Prostate gland (tissue), 2 donors: ENCODE results near the gene HYLS1. TPM values are rescaled to one million over a fixed set of nuclear protein-coding genes. Genes with fewer than 3 reads are reported as not detected.

Experiments used
- DNase-seq: peaks from one replicate; pipeline ENCODE4 v3.0.0-alpha.2; 2019; ENCODE audit warnings: low spot score
- H3K27ac ChIP-seq, 2 donors: fragments of 200-600 bp; sonication (generic); 2 replicates each; pipeline ENCODE4 v1.5.1; 2017 to 2019
- H3K27me3 ChIP-seq: fragments of 200-600 bp; sonication (generic); replicated peaks from 2 replicates; pipeline ENCODE4 v1.5.1; 2019; ENCODE audit not compliant: insufficient read depth
- H3K36me3 ChIP-seq, 2 donors: fragments of 200-600 bp; sonication (generic); 1 replicate in 1 of 2; 2 replicates in 1 of 2; pipeline versions ENCODE4 v1.5.1 to v1.8.1; 2017 to 2019
- H3K4me1 ChIP-seq: fragments of 200-600 bp; sonication (generic); replicated peaks from 2 replicates; pipeline ENCODE4 v1.5.1; 2019
- H3K4me3 ChIP-seq, 2 donors: fragments of 200-600 bp; sonication (generic); 2 replicates each; pipeline ENCODE4 v1.5.1; 2017 to 2019
- H3K9me3 ChIP-seq: fragments of 200-600 bp; sonication (generic); 2 replicates; pipeline ENCODE4 v1.5.1; 2017
- POLR2A ChIP-seq: fragments of 450-650 bp; IDR thresholded peaks from one replicate; pipeline ENCODE4 v1.6.1; 2016; ENCODE audit warnings: antibody characterized with exemption, mild to moderate bottlenecking
- POLR2AphosphoS5 ChIP-seq: sonication (generic); formaldehyde crosslinking; IDR thresholded peaks from one replicate; pipeline ENCODE4 v1.6.1; 2017; ENCODE audit warnings: antibody characterized with exemption
- WGBS: methylation state at CpG from one replicate; pipeline ENCODE4 v1.1.5; 2018; 5-methylcytosine and 5-hydroxymethylcytosine counted together
- intact Hi-C: fragments of 100-400 bp; cut with DNase I; formaldehyde crosslinking; loops from one replicate; pipeline ENCODE4 v1.14.2; 2022
- total RNA-seq, 2 donors: library from RNA; depleted of rRNA; stranded (reverse); fragments of >200 nt; gene quantifications; one replicate each; pipeline ENCODE4 v1.1.0, GENCODE V29; 2016
- TF ChIP-seq, protein P1 (sequence below), 4 experiments: fragments of 200-600 bp in 2 of 4; fragments of 450-650 bp in 2 of 4; sonication (generic) in 2 of 4; IDR thresholded peaks; 1 replicate in 3 of 4; 2 replicates in 1 of 4; pipeline ENCODE4 v1.5.1; 2016 to 2019; ENCODE audit warnings: antibody characterized with exemption in 4 of 4, mild to moderate bottlenecking in 2 of 4, moderate library complexity in 2 of 4

HYLS1 gene
- total RNA-seq, 2 donors from 2014 or later, result 4.4 to 6.5 TPM

DNA sequence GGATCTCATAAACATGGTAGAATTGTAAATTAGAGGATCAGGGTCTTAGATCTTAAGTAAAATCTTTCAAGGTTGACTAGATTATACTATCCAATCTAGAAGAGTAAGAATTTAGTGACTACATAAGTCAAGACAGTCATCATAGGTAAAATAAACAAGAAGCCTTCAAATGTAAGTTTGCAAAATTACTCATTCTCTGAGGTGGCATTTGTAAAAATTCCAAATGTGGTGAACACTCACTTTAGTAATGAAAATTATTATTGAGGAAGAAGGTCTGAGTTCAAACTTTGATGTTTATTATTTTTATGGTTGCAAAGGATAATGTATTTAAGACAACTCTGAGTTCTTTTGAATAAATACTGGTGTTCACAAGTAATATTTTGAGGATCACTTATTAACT, 4.6 kb downstream of the HYLS1 start:
- H3K9me3 ChIP-seq, result no peaks in the 10 kb centered on the region
- no peaks in the 10 kb centered on the region for H3K27me3 ChIP-seq
- H3K4me1 ChIP-seq, result peaks cover 9% of the 10 kb centered on the region
- intact Hi-C loops, result no loop called here
- no peak for DNase-seq
- no peak overlapping the region for H3K4me3 ChIP-seq
- no peak overlapping the region for H3K27ac ChIP-seq
- H3K36me3 ChIP-seq, result no peaks in the 10 kb centered on the region
- TF ChIP-seq POLR2AphosphoS5, result no peak
- TF ChIP-seq, protein P1, sequence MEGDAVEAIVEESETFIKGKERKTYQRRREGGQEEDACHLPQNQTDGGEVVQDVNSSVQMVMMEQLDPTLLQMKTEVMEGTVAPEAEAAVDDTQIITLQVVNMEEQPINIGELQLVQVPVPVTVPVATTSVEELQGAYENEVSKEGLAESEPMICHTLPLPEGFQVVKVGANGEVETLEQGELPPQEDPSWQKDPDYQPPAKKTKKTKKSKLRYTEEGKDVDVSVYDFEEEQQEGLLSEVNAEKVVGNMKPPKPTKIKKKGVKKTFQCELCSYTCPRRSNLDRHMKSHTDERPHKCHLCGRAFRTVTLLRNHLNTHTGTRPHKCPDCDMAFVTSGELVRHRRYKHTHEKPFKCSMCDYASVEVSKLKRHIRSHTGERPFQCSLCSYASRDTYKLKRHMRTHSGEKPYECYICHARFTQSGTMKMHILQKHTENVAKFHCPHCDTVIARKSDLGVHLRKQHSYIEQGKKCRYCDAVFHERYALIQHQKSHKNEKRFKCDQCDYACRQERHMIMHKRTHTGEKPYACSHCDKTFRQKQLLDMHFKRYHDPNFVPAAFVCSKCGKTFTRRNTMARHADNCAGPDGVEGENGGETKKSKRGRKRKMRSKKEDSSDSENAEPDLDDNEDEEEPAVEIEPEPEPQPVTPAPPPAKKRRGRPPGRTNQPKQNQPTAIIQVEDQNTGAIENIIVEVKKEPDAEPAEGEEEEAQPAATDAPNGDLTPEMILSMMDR (IDR thresholded peaks at IDR 0.05), result no peak
- no peak for TF ChIP-seq POLR2A

DNA sequence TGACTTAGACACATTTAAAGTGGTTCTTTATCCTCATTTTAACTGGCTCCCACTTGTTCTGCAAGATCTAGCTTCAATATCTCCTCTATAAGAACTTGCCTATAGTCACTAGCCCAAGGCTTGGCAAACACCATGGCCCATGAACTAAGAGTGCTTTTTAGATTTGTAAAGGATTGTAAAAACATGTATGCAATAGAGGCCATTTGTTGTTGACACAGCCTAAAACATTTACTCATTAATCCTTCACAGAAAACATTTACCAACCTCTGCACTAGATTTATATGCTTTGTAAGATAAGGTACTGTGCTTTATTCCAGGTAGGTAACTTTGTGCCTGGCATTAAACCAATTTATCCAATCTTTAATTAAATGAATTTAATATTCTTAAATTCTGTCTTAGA, 5.5 kb downstream of the HYLS1 start:
- no peaks in the 10 kb centered on the region for H3K27me3 ChIP-seq
- TF ChIP-seq, protein P1 (IDR thresholded peaks at IDR 0.05), result no peak
- TF ChIP-seq POLR2AphosphoS5, result peak; percentile 89
- H3K36me3 ChIP-seq, result no peaks in the 10 kb centered on the region
- H3K9me3 ChIP-seq, result no peaks in the 10 kb centered on the region
- H3K4me3 ChIP-seq, result no peak overlapping the region
- peak; percentile 60 for DNase-seq
- H3K27ac ChIP-seq, result no peak overlapping the region
- peaks cover 9% of the 10 kb centered on the region for H3K4me1 ChIP-seq
- intact Hi-C loops, result no loop called here

DNA sequence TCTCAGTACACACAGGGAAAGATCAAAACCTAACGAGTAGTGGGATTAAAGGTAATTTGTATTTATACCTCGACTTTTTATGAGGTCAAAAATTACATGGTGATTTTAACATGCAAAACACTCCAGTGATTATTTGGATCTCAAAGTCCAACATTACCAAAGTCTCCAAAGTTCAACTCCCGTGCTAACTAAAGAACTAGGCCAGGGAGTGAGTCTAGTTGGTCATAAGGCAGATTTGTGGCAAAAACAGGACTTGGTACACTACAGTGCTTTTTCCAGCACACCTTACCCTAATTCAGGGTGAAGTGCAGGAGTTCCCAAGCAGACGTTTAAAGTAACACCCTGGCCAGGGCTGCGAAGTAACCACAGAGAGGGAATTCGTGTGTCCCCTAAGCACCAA, 14.4 kb downstream of the HYLS1 start:
- H3K27me3 ChIP-seq, result no peaks in the 10 kb centered on the region
- H3K9me3 ChIP-seq, result no peaks in the 10 kb centered on the region
- DNase-seq, result no peak
- H3K4me3 ChIP-seq, result no peak overlapping the region
- 83% methylated on average over 6 of the region's 6 CpGs for WGBS
- intact Hi-C loops, result no loop called here
- no peak overlapping the region for H3K27ac ChIP-seq
- H3K36me3 ChIP-seq, result no peaks in the 10 kb centered on the region
- H3K4me1 ChIP-seq, result peaks cover 6% of the 10 kb centered on the region
- TF ChIP-seq, protein P1 (IDR thresholded peaks at IDR 0.05), result no peak
- TF ChIP-seq POLR2AphosphoS5 (no peak), POLR2A (no peak)

DNA sequence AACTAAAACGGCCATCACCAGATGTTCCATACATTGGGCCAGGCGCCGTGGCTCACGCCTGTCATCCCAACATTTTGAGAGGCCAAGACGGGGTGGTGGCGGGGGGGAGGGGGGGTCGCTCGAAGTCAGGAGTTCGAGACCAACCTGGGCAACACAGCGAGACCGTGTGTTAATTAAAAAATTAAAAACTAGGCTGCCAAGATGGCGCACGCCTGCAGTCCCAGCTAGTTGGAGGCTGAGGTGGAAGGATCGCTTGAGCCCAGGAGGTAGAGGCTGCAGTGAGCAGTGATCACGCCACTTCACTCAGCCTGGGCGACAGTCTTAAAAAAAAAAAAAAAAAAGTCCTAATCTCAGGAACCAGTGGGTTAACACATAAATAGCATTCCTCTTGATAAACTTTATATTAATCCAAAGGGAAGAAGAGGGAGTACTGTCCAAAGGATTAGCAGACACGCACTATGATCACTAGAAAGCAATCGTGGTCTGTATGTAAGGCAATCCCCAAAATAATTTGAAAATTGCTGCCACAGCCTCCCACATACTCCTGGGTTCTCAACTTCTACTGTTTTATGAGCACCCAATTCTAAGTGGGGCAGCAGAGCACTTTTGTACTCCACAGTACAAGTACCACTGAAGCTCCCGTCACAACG, 14.9 kb downstream of the HYLS1 start:
- Histone ChIP-seq H3K4me3 (peak overlapping the region; percentile 51), H3K9me3 (no peaks in the 10 kb centered on the region), H3K27me3 (no peaks in the 10 kb centered on the region), H3K36me3 (no peaks in the 10 kb centered on the region), H3K4me1 (peaks cover 6% of the 10 kb centered on the region), H3K27ac (peak overlapping the region; percentile 69 to 73)
- 43% methylated on average over 20 of the region's 20 CpGs for WGBS
- intact Hi-C loops, result no loop called here
- TF ChIP-seq POLR2AphosphoS5 (no peak), POLR2A (no peak)
- TF ChIP-seq, protein P1 (IDR thresholded peaks at IDR 0.05), result no peak
- DNase-seq, result no peak

DNA sequence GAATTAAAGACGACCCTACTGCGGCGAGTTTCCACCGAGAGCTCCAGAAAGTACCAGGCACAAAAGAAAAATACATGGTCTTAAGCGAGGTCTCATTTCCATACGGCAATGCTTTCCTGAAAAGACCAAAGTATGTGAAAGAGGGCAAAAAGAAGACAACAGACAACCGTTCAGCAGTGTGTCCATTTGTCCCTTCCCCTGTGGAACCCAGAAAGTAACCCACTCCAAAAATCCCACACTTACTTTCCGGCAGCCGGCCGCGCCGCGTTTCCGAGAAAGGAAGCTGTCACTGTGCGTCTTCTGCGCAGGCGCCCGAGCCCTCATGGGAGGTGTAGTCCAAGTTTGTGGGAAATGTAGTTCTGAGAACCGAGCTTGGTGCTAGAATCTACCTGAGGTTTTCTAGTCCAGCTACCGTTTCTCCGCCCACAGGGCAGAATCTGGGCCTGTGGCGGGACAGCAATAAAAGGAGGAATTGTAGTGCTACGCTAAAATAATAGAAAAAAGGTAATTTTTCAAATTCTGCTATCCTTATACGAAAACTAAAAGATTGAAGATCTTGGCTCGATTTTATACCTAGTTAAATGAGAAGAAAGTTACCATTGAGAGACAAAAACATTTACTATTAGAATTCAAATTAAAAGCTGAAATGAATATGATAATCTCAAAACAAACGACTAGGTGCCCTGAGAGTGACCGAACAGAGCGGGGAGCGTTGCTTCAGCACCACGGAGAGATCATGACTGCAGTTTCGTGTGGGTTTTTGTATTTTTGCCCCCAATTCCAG, 15.7 kb downstream of the HYLS1 start, which contains the start of gene PUS3:
PUS3 (minus strand) TSS at position 280 of the 784 bp plus-strand sequence. CDS start 6,922 bp downstream, outside the sequence.
- peak; percentile 84 for DNase-seq
- Histone ChIP-seq H3K27me3 (no peaks in the 10 kb centered on the region), H3K4me1 (peaks cover 6% of the 10 kb centered on the region), H3K27ac (peak within 1 kb of the TSS; percentile 69 to 73), H3K4me3 (peak within 1 kb of the TSS; percentile 51), H3K9me3 (no peaks in the 10 kb centered on the region), H3K36me3 (no peaks in the 10 kb centered on the region)
- 3% methylated on average over 31 of the region's 31 CpGs for WGBS
- TF ChIP-seq, protein P1 (IDR thresholded peaks at IDR 0.05), result no peak
- TF ChIP-seq POLR2A (peak; percentile 26), POLR2AphosphoS5 (peak; percentile 97)
- intact Hi-C loops, result no loop called here
